Mesendoderm (in vitro differentiated cells): ENCODE data around the gene SUSD4.

Source experiments
- DNase-seq: peaks from one replicate; pipeline ENCODE4 v3.0.0; 2013
- H2AK5ac ChIP-seq: 2 replicates; pipeline ENCODE4 v1.6.1; 2013; ENCODE audit warnings: low read length, inconsistent platforms
- H2BK120ac ChIP-seq: 2 replicates; pipeline ENCODE4 v1.6.1; 2013; ENCODE audit warnings: low read depth, mild to moderate bottlenecking, low read length, moderate library complexity, mixed read lengths
- H2BK15ac ChIP-seq: replicated peaks from 2 replicates; pipeline ENCODE4 v1.6.1; 2013; ENCODE audit warnings: low read depth, mild to moderate bottlenecking, moderate library complexity
- H2BK5ac ChIP-seq: 2 replicates; pipeline ENCODE4 v1.6.1; 2013; ENCODE audit warnings: low read length, inconsistent platforms
- H3K18ac ChIP-seq: 2 replicates; pipeline ENCODE4 v1.6.1; 2013; ENCODE audit warnings: mild to moderate bottlenecking, low read length, mixed read lengths
- H3K23ac ChIP-seq: one replicate; pipeline ENCODE4 v1.6.1; 2013; ENCODE audit warnings: low read length
- H3K27ac ChIP-seq: 2 replicates; pipeline ENCODE4 v1.5.1; 2013; ENCODE audit warnings: low read depth, mild to moderate bottlenecking, inconsistent platforms, low read length, moderate library complexity
- H3K27me3 ChIP-seq: 2 replicates; pipeline ENCODE4 v1.6.1; 2013; ENCODE audit warnings: low read length, control low read depth, mild to moderate bottlenecking, inconsistent platforms; ENCODE audit not compliant: insufficient read depth, poor library complexity
- H3K36me3 ChIP-seq: 2 replicates; pipeline ENCODE4 v1.6.1; 2013; ENCODE audit warnings: low read length, inconsistent platforms; ENCODE audit not compliant: control insufficient read depth, insufficient read depth
- H3K4ac ChIP-seq: one replicate; pipeline ENCODE4 v1.6.1; 2013; ENCODE audit warnings: low read depth, mild to moderate bottlenecking, low read length, moderate library complexity
- H3K4me1 ChIP-seq: 2 replicates; pipeline ENCODE4 v1.6.1; 2013; ENCODE audit warnings: low read depth, low read length, inconsistent platforms; ENCODE audit not compliant: control insufficient read depth
- H3K4me2 ChIP-seq: 2 replicates; pipeline ENCODE4 v1.6.1; 2013; ENCODE audit warnings: low read length
- H3K4me3 ChIP-seq: 2 replicates; pipeline ENCODE4 v1.5.1; 2013; ENCODE audit warnings: mild to moderate bottlenecking, low read length
- H3K56ac ChIP-seq: one replicate; pipeline ENCODE4 v1.6.1; 2013; ENCODE audit warnings: low read length
- H3K79me1 ChIP-seq: 2 replicates; pipeline ENCODE4 v1.6.1; 2013; ENCODE audit warnings: low read length, inconsistent platforms
- H3K79me2 ChIP-seq: 2 replicates; pipeline ENCODE4 v1.6.1; 2013; ENCODE audit warnings: mild to moderate bottlenecking, low read length; ENCODE audit not compliant: control insufficient read depth, insufficient read depth
- H3K9ac ChIP-seq: 2 replicates; pipeline ENCODE4 v1.6.1; 2013; ENCODE audit warnings: low read length, inconsistent platforms
- H4K5ac ChIP-seq: one replicate; pipeline ENCODE4 v1.6.1; 2013; ENCODE audit warnings: low read length
- H4K8ac ChIP-seq: one replicate; pipeline ENCODE4 v1.6.1; 2013; ENCODE audit warnings: low read depth, mild to moderate bottlenecking, control low read depth, low read length, moderate library complexity
- WGBS: extraction: QIAGEN DNeasy Blood & Tissue Kit; methylation state at CpG from one replicate; pipeline ENCODE4 v1.1.7; 2013; ENCODE audit warnings: low lambda C conversion rate, missing lambda C conversion rate; ENCODE audit not compliant: insufficient coverage; ENCODE audit errors: extremely low coverage; 5-methylcytosine and 5-hydroxymethylcytosine counted together

SUSD4 gene

DNA sequence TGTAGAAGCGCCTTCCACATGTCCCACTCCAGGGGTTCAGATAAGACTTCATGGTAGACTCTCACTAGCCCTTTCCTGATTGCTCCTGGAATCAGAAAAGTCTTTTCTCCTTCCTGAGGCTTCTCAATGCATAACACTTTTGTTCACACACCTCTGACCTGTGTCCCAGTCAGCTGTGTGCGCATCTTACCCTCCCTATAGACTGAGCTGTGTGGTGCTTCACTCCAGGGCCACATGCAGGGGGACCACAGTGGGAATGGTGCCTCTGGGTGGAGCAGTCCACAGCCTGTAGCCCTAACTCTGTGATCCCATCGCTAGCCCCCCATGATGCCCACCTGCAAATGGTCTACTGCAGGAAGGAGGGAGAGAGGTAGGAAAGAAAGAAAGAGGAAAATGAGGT is 136.9 kb downstream of the SUSD4 start:
- Histone ChIP-seq H3K79me1 (no peaks in the 10 kb centered on the region), H3K79me2 (no peaks in the 10 kb centered on the region), H3K18ac (no peak overlapping the region), H3K27me3 (no peaks in the 10 kb centered on the region), H3K36me3 (no peaks in the 10 kb centered on the region), H3K9ac (no peak overlapping the region), H2BK5ac (no peak overlapping the region), H2BK120ac (no peak overlapping the region), H4K5ac (no peak overlapping the region), H3K23ac (no peak overlapping the region), H4K8ac (no peak overlapping the region), H3K27ac (no peak overlapping the region), H3K4ac (no peak overlapping the region), H2BK15ac (no peak overlapping the region), H3K4me1 (no peaks in the 10 kb centered on the region), H3K4me3 (no peak overlapping the region), H3K56ac (no peak overlapping the region), H2AK5ac (no peak overlapping the region), H3K4me2 (no peak overlapping the region)
- no CpG with 5 or more reads among the region's 3 CpGs for WGBS
- DNase-seq = no peak

DNA sequence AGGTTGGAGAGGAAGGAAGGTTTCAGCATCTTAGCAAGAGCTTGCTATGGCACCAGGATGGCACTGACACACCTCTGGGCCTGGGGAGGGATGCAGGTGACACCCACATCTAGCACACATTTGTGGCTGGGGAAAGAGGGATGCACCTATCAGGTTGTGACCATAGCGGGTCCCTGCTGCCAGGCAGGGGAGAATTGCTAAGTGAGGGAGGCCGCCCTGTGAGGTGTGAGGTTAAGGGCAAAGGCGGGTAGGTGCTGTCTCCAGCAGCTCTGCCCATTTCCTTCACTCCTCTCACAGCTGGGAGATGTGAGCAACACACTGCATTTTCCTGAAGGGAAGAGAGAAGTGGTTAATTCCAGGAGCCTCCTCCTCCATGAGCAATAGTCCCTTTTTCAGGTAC is 137.7 kb downstream of the SUSD4 start:
- Histone ChIP-seq H4K5ac (no peak overlapping the region), H3K27ac (no peak overlapping the region), H2BK120ac (no peak overlapping the region), H3K4me2 (no peak overlapping the region), H2AK5ac (no peak overlapping the region), H3K18ac (no peak overlapping the region), H3K23ac (no peak overlapping the region), H3K9ac (no peak overlapping the region), H2BK5ac (no peak overlapping the region), H2BK15ac (no peak overlapping the region), H3K4ac (no peak overlapping the region), H3K36me3 (no peaks in the 10 kb centered on the region), H3K4me3 (no peak overlapping the region), H3K79me1 (no peaks in the 10 kb centered on the region), H4K8ac (no peak overlapping the region), H3K56ac (no peak overlapping the region), H3K4me1 (no peaks in the 10 kb centered on the region), H3K79me2 (no peaks in the 10 kb centered on the region), H3K27me3 (no peaks in the 10 kb centered on the region)
- no CpG with 5 or more reads among the region's 3 CpGs for WGBS
- DNase-seq = no peak

DNA sequence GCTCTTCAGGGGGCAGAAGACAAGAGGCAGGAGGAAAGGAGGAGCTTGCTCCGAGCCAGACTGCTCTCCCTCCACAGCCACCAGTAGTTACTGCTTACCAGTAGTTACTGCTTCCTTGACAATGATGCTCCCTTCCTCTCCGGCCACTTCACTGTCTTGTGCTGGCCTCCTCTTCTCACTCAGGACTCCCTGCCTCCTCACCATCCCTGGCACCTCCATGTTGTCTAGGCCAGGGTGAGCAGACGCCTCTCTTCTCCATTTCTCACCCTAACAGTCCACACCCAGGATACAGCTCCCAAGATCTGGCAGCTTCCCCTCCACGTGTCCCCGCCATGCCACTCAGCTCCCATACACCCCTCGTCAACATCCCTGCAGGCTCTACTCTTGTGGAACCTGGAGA is 138.5 kb downstream of the SUSD4 start:
- no peak overlapping the region for H2BK15ac ChIP-seq
- no peak overlapping the region for H3K56ac ChIP-seq
- H3K79me2 ChIP-seq = no peaks in the 10 kb centered on the region
- H4K8ac ChIP-seq = no peak overlapping the region
- H3K27ac ChIP-seq = no peak overlapping the region
- H2BK5ac ChIP-seq = no peak overlapping the region
- no peak overlapping the region for H3K4me2 ChIP-seq
- no peak overlapping the region for H4K5ac ChIP-seq
- WGBS = no CpG with 5 or more reads among the region's 6 CpGs
- no peaks in the 10 kb centered on the region for H3K79me1 ChIP-seq
- H2AK5ac ChIP-seq = no peak overlapping the region
- no peak overlapping the region for H3K4ac ChIP-seq
- no peaks in the 10 kb centered on the region for H3K27me3 ChIP-seq
- no peaks in the 10 kb centered on the region for H3K36me3 ChIP-seq
- no peak for DNase-seq
- no peaks in the 10 kb centered on the region for H3K4me1 ChIP-seq
- H3K23ac ChIP-seq = no peak overlapping the region
- H3K4me3 ChIP-seq = no peak overlapping the region
- H2BK120ac ChIP-seq = no peak overlapping the region
- H3K18ac ChIP-seq = no peak overlapping the region
- H3K9ac ChIP-seq = no peak overlapping the region

GRCh38 chr1:223225061-223225460 is 138.9 kb downstream of the SUSD4 start:
- Histone ChIP-seq H3K18ac (no peak overlapping the region), H4K8ac (no peak overlapping the region), H3K79me1 (no peaks in the 10 kb centered on the region), H3K4me3 (no peak overlapping the region), H2BK120ac (no peak overlapping the region), H3K27me3 (no peaks in the 10 kb centered on the region), H3K27ac (no peak overlapping the region), H3K79me2 (no peaks in the 10 kb centered on the region), H3K9ac (no peak overlapping the region), H3K23ac (no peak overlapping the region), H2BK15ac (no peak overlapping the region), H3K4ac (no peak overlapping the region), H3K4me2 (no peak overlapping the region), H2BK5ac (no peak overlapping the region), H4K5ac (no peak overlapping the region), H3K36me3 (no peaks in the 10 kb centered on the region), H3K56ac (no peak overlapping the region), H3K4me1 (no peaks in the 10 kb centered on the region), H2AK5ac (no peak overlapping the region)
- DNase-seq = no peak
- WGBS = no CpG with 5 or more reads among the region's 7 CpGs

DNA sequence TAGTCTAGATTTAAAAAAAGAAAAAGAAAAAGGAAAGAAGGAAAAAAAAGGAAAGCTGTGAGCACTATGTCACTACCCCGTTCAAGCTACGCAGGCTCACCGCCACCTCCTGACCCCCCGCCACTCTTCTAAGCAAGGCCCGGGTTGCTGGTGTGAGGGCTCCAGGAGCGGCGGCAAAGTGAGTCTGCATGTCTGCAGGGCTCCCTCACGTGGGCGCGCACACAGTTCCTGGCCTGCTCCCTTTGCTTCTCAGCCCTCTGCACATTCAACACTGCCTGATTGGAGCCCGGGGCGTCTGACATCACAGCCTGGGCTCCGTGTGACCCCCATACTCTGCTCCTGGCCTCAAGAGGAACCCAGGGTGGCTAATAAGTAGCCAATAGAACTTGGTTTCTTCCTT is 139.5 kb downstream of the SUSD4 start:
- H3K27me3 ChIP-seq = no peaks in the 10 kb centered on the region
- no peak overlapping the region for H3K18ac ChIP-seq
- H4K5ac ChIP-seq = no peak overlapping the region
- no peak overlapping the region for H3K4me3 ChIP-seq
- H2BK5ac ChIP-seq = no peak overlapping the region
- no peak overlapping the region for H3K9ac ChIP-seq
- H3K79me1 ChIP-seq = no peaks in the 10 kb centered on the region
- no peak overlapping the region for H3K4ac ChIP-seq
- no peak overlapping the region for H3K56ac ChIP-seq
- H3K27ac ChIP-seq = no peak overlapping the region
- no peak overlapping the region for H3K4me2 ChIP-seq
- H3K36me3 ChIP-seq = no peaks in the 10 kb centered on the region
- H4K8ac ChIP-seq = no peak overlapping the region
- peak; percentile 49 for DNase-seq
- no peak overlapping the region for H2BK15ac ChIP-seq
- H2AK5ac ChIP-seq = no peak overlapping the region
- H3K23ac ChIP-seq = no peak overlapping the region
- no peaks in the 10 kb centered on the region for H3K4me1 ChIP-seq
- no peaks in the 10 kb centered on the region for H3K79me2 ChIP-seq
- WGBS = no CpG with 5 or more reads among the region's 13 CpGs
- no peak overlapping the region for H2BK120ac ChIP-seq

DNA sequence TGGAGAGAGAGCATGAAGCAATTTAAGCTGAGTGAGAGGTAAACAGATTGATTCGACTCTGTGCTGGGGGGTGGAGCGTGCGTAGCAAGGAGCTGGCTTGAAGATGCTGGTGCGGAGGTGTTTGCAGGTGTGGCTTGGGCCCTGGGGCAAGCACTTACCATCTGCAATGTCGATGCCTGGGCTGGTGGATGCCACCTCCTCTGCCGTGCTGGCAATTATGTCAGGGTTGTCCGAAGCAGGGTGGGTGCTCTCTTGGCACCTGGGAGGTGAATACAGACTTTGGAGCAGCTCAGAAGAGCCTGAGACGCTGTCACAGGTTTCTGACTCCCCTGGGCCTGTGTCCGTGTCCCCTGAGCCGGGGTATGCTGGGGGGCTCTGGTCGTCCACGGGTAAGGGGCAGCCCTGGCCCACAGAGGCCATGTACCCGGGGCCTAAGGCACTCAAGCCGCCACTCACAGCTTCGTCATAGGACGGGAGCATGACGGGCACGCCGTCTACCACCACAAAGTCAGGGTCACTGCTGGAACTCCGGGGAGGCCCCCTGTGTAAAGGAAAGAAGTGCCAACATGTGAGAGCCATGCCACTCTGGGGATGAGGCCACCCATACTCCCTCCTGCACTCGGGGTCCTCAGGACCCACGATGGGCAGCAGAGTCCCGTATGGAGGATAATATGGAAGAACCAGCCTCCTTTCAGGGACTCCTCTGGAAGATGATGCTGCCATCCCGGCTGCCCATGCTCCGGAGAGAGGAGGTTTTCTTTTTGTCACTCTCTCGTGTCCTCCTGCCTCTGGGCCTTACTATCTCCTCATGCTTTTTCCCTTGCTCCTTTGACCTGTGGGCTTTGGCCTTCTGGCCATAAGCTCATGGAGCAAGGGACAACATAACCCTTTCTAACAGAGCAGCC is 140.6 kb downstream of the SUSD4 start:
- no peak overlapping the region for H3K4me3 ChIP-seq
- no peak for DNase-seq

More for the DNA sequence above, 140.6 kb downstream of the SUSD4 start:
- Histone ChIP-seq H3K23ac (no peak overlapping the region), H2BK15ac (no peak overlapping the region), H3K4me1 (no peaks in the 10 kb centered on the region), H2BK5ac (no peak overlapping the region), H3K36me3 (no peaks in the 10 kb centered on the region), H3K79me2 (no peaks in the 10 kb centered on the region), H2AK5ac (no peak overlapping the region), H3K4ac (no peak overlapping the region), H3K9ac (no peak overlapping the region), H3K18ac (no peak overlapping the region), H2BK120ac (no peak overlapping the region), H3K79me1 (no peaks in the 10 kb centered on the region), H3K27me3 (no peaks in the 10 kb centered on the region), H3K56ac (no peak overlapping the region), H3K4me2 (no peak overlapping the region), H4K5ac (no peak overlapping the region), H4K8ac (no peak overlapping the region), H3K27ac (no peak overlapping the region)
- WGBS = no CpG with 5 or more reads among the region's 26 CpGs
